Endometrium (tissue), 2 donors: ENCODE data around the gene WDFY1.
A peak's percentile ranks its signal among the peaks of the same experiment; 100 is the strongest.

ENCODE experiments used
- FAIRE-seq: peaks from 2 replicates; lab custom pipeline; 2012; peaks lifted over from hg19 to GRCh38; lab: Jason Lieb, UNC
- donor health status: control.
- donor health status: control.

The WDFY1 gene

DNA sequence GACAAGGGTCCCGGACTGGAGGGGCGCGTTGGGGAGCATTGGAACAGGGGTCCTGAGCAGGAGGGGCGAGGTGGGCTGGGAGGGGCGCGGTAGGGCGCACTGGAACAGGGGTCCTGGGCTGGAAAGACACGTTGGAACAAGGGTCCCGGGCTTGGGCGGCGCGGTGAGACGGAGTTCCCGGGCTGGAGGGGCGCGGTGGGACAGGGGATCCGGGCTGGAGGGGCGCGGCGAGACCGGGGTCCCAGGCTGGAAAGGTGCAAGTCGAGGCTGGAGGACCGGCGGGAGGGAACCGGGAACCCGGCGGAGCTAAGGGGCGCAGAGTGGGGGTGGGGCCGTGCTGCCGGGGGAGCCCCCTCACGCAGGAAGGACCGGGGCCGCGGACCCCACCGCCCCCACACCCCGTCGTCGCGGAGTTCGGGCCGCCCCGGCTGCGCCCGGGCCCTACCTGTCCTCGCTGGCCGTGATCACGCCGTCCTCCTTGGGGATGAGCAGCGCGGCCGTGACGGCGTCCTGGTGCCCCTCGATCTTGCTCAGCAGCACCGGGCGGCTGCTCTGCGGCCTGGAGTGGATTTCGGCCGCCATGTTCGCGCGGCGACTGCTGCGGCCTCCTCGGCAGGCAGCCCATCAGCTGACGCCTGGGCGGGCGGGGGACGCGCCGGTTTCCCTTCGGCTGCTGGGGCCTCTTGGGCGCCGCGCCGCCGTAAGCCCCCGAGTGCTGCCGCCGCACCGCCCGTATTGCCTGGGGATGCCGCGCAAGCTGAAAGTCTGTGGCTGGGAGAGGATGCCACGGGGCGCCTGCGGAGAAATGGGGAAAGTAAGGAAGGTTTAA is at the start of gene WDFY1:
TSS of gene WDFY1 (minus strand) at position 633 of the 829 bp plus-strand sequence. CDS start at position 582, 51 bp downstream.
- FAIRE-seq = no peak

- FAIRE-seq = no peak
Observed at GRCh38 chr2:223994562-223995162, 49.5 kb upstream of the WDFY1 start.

DNA sequence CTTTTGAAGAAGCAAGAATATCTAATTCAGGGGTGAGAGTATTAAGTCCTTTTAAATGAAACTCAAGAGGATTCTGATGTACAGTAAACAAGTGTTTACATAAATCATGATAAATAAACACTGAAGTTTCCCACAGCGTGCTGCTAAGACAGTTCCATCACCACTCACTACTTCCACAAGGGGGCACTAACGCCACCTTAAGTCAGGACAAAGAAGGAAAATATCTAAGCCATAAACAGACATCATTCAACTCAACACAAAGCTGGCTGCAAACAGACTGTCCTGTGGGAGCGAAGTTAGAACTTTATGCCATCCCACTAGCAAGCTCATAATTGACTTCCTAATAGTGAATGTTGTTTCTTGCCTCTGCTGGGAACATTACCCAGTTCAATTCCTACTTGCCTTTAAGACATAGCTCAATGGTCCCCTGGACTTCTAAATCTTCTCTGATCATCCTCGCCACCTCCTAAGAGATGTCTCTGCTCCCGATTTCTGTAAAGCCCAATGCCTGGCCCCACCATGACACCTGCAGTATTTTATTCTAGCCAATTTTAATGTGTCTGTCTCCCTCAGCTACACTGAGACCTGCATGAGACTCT is 48.6 kb upstream of the WDFY1 start:
- peak; percentile 91 for FAIRE-seq

- FAIRE-seq = no peak
Observed at GRCh38 chr2:223991611-223992010, 46.5 kb upstream of the WDFY1 start.

DNA sequence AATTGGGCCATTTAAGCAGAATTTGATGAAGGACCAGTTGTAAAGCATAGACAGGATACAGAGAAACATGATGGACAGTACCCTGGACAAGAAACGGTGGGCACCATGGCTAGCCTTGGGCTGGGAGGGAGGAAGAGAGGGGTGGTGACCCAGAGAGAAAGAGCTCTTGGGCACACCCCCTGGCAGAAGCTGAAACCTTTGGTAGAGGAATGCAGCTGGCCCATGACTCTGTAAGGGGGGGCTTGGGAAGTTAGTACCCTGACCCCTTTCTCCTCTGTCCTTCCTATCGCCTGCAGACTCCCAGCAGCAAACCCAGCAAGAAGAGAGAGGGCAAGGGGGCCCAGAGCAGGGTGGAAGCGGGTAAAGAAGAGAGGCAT is 44.7 kb upstream of the WDFY1 start:
- no peak for FAIRE-seq

DNA sequence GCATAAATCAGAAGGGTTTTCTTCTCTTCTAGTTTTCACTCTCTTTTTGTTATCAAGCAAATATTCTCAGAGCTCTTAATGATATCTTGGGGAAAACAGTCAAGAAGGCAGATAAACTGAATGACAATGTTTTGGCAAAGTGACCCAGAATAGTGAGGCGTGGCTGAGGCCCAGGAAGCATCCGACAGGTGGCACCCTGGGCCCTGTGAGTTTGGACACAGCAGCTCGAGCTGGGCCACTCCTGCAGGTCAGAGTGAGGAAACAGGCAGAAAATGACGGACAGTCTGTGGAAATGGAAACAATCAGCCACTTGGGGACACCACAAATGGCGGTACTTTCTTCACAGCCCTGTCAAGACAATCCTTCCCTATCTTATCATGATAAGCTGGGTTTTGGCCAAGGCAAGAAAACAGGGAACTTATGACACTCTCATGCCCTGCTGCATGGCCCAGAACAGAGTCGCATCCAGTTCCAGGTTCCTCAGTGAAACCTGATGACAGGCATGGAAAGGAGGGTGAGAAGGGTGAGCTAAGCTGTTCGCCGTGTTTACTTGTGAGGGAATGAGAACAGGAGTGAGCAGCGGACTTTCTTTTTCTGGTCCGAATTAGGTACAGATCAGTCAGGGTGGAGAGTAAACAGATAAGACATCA is 44.2 kb upstream of the WDFY1 start:
- no peak for FAIRE-seq

DNA sequence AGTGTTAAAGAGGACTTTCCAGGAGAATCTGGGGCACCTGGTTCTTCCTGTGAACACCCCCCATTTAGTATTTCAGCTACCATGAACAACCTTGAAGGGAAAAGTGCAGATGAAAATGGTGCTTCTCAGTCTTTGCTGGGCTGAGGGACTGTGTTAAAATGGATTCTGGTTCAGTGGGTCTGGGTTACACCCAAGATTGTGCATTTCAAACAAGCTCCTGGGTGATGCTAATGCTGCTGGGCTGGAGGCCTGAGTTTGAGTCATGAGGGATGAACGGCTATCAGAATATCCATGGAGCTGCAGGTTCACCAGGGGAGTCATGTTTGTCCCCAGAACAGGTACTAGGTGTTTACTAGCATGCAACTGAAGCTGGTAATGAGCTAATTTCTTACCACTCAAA is 36.1 kb upstream of the WDFY1 start:
- no peak for FAIRE-seq

DNA sequence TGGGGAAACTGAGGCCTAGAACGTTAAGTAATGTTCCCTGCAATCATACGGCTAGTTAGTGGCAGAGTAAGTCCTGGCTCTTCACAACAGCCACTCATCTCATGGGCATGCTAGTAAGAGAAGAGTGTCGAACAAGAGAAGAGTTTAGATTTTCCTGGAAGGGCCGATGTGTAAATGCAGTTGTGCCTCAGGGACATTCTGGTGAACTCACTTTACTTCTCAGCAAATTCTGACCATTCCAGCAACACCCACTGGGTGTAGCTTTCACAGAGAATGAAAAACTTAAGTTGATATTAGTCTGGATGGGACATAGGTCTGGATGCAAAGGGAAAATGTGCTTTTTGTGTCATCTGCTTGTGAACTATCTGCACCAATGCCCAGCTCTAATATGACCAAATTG is 35.7 kb upstream of the WDFY1 start:
- no peak for FAIRE-seq

DNA sequence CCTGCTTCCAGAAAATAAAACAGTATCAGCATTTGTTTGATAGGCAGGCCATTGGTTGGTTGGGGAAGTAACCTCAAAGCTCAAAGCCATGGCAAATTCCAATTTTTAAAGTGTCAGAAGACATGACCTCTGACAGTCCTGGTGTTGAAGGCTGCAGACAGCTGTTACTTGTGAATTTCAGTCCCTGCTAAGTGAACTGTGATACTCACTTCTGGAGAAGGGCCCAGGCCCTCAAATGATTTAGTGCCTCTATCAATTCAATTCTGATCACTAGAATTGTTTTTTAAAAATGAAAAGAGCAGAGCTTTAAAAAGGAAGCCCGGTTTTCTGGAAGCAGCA is 35.2 kb upstream of the WDFY1 start:
- no peak for FAIRE-seq

DNA sequence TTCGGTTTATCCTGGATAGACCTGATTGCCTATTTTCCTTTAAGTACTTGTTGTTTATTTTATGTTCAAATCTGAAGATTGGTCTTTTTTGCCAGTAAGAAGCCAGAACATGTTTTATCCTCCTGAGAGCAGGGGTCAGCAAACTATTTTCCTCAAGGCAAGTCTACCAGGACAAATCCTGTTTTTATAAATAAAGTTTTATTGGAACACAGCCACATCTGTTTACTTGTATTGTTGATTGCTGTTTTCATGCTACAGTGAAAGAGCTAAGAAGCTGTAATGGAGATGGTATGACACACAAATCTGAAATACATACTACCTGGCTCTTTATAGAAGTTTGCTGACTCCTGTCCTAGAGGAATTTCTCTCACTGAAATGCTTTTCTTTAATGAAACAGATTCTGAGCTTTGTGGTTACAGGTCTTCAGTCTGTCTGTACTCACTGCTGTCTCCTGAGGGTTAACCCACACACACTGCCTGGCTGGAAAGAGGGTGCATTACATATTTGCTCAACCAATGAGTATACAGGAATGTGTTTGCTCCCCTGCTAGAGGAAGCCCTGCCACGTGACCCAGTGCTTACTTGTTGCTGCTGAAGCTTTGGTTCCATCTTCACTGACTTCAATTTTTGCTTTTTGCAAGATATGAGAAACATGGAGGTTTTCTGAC is 34.7 kb upstream of the WDFY1 start:
- no peak for FAIRE-seq

DNA sequence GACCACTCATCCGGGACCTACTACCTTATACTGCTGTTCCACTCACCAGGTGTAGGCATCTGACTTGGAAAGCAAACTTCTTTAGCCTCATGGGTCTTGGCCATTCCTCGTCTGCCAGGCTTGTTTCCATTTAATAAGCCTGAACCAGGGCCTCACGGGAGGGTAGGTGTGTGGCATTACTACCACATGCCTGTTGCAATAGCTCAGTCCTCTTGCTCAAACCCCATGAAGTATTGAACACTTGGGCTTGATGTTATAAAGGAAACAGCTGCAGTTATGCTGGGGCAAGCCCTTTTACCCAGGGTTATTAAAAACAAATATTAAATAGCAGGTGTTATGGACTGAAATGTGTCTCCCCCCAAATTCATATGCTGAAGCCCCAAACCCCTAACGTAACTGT is 33.3 kb upstream of the WDFY1 start:
- no peak for FAIRE-seq

DNA sequence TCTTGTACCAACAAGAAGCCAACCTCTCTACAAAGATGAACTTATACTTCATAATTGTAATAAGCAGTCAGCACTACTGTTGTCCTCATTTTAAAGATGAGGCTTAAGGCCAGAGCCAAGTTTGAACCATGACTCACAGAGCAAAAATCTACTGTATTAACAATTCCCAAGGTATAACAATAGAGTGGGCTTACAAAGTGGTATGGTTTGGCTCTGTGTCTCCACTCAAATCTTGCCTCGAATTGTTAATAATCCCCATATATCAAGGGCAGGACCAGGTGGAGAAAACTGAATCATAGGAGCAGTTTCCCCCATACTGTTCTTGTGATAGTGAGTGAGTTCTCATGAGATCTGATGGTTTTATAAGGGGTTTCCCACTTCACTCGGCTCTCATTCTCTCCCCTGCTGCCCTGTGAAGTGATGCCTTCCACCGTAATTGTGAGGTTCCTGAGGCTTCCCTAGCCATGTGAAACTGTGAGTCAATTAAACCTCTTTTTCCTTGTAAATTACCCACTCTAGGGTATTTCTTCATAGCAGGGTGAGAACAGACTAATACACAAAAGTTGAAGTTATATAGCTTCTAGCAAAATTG is 31.6 kb upstream of the WDFY1 start:
- no peak for FAIRE-seq

GRCh38 chr2:223973606-223974005 is 28.5 kb upstream of the WDFY1 start:
- no peak for FAIRE-seq

GRCh38 chr2:223972656-223973102 is 27.5 kb upstream of the WDFY1 start:
- no peak for FAIRE-seq

DNA sequence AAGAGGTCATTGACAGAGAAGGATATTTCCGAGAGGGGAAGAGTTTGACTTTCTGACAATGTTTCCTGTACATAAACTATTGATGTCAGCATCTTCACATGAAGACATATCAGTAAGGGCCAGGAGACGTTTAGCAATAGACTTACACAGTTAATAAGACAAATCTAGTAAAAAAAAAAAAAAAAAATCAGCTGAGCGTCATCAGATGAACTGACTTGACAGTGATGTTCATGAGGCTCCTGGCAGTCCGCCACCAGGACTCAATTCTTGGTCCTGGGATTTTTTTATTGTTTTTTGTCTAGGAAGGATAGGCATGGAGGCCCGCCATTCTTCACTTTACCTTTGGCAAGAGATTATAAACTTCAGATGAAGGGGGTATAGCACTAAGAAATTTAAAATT is 26.6 kb upstream of the WDFY1 start:
- FAIRE-seq = no peak

DNA sequence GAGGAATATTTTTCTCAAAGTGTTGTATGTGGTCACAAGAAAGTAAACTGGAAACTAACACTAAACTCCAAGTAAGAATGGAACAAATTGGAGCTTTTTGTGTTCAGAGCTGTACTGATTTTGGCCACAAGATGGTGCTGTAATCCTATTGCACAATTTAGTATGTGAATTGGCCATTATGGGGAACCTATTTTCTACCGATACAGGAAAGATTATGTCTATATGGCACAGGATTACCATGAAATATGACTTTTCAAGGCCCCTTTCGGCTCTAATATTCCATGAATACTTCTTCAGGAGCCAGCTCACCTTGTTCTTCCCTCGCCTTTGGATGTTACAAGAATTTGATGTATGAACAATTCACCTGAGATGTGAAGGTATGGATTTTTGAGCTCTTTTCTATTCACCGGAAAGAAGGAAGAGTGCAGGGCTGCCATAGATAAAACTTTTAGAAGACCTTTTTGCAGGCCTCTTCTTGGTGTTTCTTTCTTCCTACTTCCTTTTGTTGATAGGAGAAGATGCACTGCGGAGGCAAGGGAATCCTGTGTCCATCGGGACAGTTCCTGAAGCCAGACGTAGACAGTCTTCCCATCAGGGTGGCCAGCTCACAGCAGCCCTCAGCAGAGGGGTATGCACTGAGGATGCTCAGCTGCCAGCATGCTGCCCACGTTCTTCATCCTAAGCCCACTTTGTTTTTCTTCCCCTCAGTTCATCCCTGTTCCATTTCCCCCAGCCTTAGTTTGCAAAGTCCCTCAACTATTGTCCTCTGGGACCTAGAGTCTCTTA is 25.4 kb upstream of the WDFY1 start:
- FAIRE-seq = peak; percentile 89

DNA sequence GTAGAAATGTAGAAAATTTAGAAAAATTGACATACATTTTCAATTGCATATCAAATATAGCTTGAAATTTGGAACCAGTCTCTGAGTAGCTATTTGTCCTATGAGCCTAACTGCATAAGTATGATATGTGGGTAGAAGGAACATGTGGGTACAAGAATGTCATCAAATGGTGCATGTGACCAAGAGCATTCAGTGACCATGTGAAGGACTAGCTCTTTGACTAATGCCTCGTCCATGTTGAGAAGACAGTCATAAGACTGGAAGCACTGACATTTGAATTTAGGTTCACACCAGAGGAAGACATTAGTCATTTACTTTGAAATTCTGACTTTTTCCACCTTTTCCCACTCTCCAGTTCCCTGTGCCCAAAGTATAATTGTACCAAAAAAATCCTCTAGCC is 24.7 kb upstream of the WDFY1 start:
- FAIRE-seq = no peak

DNA sequence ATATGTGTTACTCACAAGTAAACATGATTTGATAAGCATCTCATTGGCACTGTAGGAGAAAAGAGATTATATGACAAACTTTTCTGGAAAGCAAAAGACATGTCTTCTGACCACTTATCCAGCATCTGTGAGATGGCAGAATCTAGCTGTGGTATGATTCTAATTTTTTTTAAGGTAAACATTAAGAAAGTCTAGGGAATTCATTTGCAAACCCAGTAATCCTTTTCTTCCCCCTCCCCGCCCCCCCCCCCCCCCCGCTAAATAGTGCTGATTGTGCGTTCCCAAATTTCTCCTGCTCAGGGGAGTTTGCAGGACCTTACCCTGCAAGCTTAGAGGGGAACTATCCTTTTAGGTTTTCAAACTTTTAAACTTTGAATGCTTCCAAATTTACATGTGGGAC is 24.2 kb upstream of the WDFY1 start:
- no peak for FAIRE-seq

GRCh38 chr2:223967981-223968380 is 22.8 kb upstream of the WDFY1 start:
- FAIRE-seq = no peak

DNA sequence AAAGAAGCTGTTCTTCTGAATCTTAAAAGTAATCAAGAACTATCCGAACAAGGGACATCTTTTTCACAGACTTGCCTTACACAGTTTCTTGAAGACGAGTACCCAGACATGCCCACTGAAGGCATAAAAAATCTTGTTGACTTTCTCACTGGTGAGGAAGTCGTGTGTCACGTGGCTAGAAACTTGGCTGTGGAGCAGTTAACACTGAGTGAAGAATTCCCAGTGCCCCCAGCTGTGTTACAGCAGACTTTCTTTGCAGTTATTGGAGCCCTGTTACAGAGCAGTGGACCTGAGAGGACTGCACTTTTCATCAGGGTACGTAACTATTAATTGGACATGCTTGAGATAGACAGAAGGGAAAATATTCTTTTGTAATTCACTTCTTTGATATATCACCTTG is 14.6 kb upstream of the WDFY1 start:
- no peak for FAIRE-seq
